OCI-LY7 (cell line): ENCODE measurements around the gene SERINC2.

Source experiments
- EZH2phosphoT487 ChIP-seq: fragments of 200-600 bp; sonication (generic); IDR thresholded peaks from 2 replicates; pipeline ENCODE4 v1.6.1; 2018; ENCODE audit warnings: low read depth, borderline replicate concordance, mild to moderate bottlenecking, mixed run types, antibody characterized with exemption, low read length, moderate library complexity, mixed read lengths
- TF ChIP-seq, protein P1 (sequence below): fragments of 200-600 bp; sonication (generic); conservative IDR thresholded peaks from 2 replicates; pipeline ENCODE4 v1.5.1; 2014; ENCODE audit warnings: mild to moderate bottlenecking, antibody characterized with exemption, low read length, moderate library complexity, mixed read lengths

DNA sequence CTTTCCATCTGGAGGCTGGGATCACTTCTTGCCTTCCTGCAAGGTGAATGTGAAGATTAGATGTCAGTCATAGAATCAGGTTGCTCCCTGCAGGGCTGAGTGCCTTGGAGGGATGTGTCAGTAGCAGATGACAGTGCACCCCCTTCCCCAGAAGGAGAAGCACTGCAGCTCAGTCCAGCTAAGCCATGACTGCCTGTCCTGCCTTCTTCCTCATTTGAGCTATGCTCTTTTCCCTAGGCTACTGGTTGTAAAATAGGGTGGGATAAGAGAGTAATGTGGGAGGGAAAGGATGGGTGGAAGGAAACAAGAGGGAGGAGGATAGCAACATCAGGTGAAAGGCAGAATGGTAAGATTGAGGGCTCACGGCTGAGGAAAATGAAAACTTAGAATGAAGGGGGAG, 29.0 kb upstream of the SERINC2 start:
- TF ChIP-seq, protein P1, sequence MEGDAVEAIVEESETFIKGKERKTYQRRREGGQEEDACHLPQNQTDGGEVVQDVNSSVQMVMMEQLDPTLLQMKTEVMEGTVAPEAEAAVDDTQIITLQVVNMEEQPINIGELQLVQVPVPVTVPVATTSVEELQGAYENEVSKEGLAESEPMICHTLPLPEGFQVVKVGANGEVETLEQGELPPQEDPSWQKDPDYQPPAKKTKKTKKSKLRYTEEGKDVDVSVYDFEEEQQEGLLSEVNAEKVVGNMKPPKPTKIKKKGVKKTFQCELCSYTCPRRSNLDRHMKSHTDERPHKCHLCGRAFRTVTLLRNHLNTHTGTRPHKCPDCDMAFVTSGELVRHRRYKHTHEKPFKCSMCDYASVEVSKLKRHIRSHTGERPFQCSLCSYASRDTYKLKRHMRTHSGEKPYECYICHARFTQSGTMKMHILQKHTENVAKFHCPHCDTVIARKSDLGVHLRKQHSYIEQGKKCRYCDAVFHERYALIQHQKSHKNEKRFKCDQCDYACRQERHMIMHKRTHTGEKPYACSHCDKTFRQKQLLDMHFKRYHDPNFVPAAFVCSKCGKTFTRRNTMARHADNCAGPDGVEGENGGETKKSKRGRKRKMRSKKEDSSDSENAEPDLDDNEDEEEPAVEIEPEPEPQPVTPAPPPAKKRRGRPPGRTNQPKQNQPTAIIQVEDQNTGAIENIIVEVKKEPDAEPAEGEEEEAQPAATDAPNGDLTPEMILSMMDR, result no peak
- no peak for TF ChIP-seq EZH2phosphoT487
